KMS-11 (cell line): ENCODE measurements around the gene OR6C76.

Source experiments
- H2AFZ ChIP-seq: fragments of 200-600 bp; sonication (generic); 2 replicates; pipeline ENCODE4 v1.6.1; 2016; ENCODE audit warnings: antibody characterized with exemption, mixed run types, low read depth
- H3K27ac ChIP-seq: fragments of 200-600 bp; sonication (generic); 2 replicates; pipeline ENCODE4 v1.6.1; 2016; ENCODE audit warnings: mild to moderate bottlenecking, mixed run types
- H3K27me3 ChIP-seq: fragments of 200-600 bp; sonication (generic); 2 replicates; pipeline ENCODE4 v1.6.1; 2017; ENCODE audit warnings: mild to moderate bottlenecking, low read depth, mixed run types, moderate library complexity; ENCODE audit not compliant: insufficient read depth
- H3K36me3 ChIP-seq: fragments of 200-600 bp; sonication (generic); 2 replicates; pipeline ENCODE4 v1.6.1; 2017; ENCODE audit warnings: mild to moderate bottlenecking, mixed run types; ENCODE audit not compliant: insufficient read depth
- H3K4me1 ChIP-seq: fragments of 200-600 bp; sonication (generic); 2 replicates; pipeline ENCODE4 v1.6.1; 2016; ENCODE audit warnings: mild to moderate bottlenecking, low read depth, mixed run types; ENCODE audit not compliant: poor library complexity, severe bottlenecking
- H3K4me2 ChIP-seq: fragments of 200-600 bp; sonication (generic); 2 replicates; pipeline ENCODE4 v1.7.0; 2016; ENCODE audit warnings: mild to moderate bottlenecking, mixed run types
- H3K4me3 ChIP-seq: fragments of 200-600 bp; sonication (generic); IDR thresholded peaks from 2 replicates; pipeline ENCODE4 v1.6.1; 2017; ENCODE audit warnings: low read depth, low read length, mixed read lengths; ENCODE audit not compliant: insufficient read depth
- H3K79me2 ChIP-seq: fragments of 200-600 bp; sonication (generic); 2 replicates; pipeline ENCODE4 v1.6.1; 2016; ENCODE audit warnings: low read depth, mixed run types; ENCODE audit not compliant: insufficient read depth
- H3K9ac ChIP-seq: fragments of 200-600 bp; sonication (generic); 2 replicates; pipeline ENCODE4 v1.6.1; 2016; ENCODE audit warnings: mild to moderate bottlenecking, mixed run types
- H4K20me1 ChIP-seq: fragments of 200-600 bp; sonication (generic); 2 replicates; pipeline ENCODE4 v1.6.1; 2016; ENCODE audit warnings: mild to moderate bottlenecking, mixed run types; ENCODE audit not compliant: insufficient read depth
- TF ChIP-seq, protein P1 (sequence below): fragments of 200-600 bp; sonication (generic); conservative IDR thresholded peaks from 2 replicates; pipeline ENCODE4 v1.6.1; 2017; ENCODE audit warnings: low read depth, mild to moderate bottlenecking, antibody characterized with exemption, low read length, moderate library complexity, mixed read lengths

Gene OR6C76

DNA sequence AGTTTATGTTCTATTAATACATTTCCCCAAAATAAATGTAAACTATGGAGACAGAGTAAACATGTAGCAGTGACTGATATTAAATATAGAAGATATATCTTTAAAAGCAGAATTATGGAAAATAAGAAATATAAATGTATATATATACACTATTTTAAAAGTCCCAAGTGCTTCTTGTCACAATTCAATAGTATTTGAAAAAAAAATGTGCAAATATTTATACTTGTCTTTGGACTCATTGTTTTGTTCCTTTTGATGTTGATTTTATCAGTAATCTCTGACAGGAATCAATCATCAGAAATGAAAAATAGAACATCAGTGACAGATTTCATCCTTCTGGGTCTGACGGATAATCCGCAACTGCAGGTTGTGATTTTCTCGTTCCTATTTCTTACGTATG, at the start of gene OR6C76:
OR6C76 (plus strand) TSS at position 301 of the 400 bp plus-strand sequence; CDS start at position 301, 0 bp downstream.
- no peak within 1 kb of the TSS for H3K4me3 ChIP-seq
- no peaks in the 10 kb centered on the region for H3K27me3 ChIP-seq
- no peak within 1 kb of the TSS for H3K9ac ChIP-seq
- H3K4me1 ChIP-seq, result no peaks in the 10 kb centered on the region
- H4K20me1 ChIP-seq, result no peaks in the 10 kb centered on the region
- no peak within 1 kb of the TSS for H2AFZ ChIP-seq
- H3K27ac ChIP-seq, result no peak within 1 kb of the TSS
- H3K79me2 ChIP-seq, result no peaks in the 10 kb centered on the region
- H3K4me2 ChIP-seq, result no peak within 1 kb of the TSS
- H3K36me3 ChIP-seq, result no peaks in the 10 kb centered on the region
- TF ChIP-seq, protein P1, sequence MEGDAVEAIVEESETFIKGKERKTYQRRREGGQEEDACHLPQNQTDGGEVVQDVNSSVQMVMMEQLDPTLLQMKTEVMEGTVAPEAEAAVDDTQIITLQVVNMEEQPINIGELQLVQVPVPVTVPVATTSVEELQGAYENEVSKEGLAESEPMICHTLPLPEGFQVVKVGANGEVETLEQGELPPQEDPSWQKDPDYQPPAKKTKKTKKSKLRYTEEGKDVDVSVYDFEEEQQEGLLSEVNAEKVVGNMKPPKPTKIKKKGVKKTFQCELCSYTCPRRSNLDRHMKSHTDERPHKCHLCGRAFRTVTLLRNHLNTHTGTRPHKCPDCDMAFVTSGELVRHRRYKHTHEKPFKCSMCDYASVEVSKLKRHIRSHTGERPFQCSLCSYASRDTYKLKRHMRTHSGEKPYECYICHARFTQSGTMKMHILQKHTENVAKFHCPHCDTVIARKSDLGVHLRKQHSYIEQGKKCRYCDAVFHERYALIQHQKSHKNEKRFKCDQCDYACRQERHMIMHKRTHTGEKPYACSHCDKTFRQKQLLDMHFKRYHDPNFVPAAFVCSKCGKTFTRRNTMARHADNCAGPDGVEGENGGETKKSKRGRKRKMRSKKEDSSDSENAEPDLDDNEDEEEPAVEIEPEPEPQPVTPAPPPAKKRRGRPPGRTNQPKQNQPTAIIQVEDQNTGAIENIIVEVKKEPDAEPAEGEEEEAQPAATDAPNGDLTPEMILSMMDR, result no peak

DNA sequence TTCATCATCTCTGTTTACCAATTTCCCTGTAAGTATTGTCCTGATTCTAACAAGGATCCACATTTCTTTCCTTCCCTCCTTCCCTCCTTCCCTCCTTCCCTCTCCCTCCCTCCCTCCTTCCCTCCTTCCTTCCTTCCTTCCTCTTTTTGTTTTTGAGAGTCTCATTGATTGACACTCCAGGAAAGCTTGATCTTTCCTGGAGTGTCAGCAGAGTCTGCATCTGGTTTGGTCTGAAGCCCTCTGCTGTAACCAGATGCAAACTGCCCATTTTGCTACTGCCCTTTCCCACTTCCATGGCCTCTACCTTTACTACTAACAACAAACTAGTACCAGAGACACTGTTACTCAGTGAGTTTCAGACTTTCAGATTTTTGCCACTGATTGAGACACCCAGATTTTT, 40.2 kb upstream of the OR6C76 start:
- H3K36me3 ChIP-seq, result no peaks in the 10 kb centered on the region
- no peak overlapping the region for H3K4me3 ChIP-seq
- no peaks in the 10 kb centered on the region for H3K79me2 ChIP-seq
- H3K4me1 ChIP-seq, result no peaks in the 10 kb centered on the region
- no peaks in the 10 kb centered on the region for H3K27me3 ChIP-seq
- no peak overlapping the region for H3K9ac ChIP-seq
- H2AFZ ChIP-seq, result no peak overlapping the region
- no peak overlapping the region for H3K27ac ChIP-seq
- TF ChIP-seq, protein P1, result no peak
- no peak overlapping the region for H3K4me2 ChIP-seq
- H4K20me1 ChIP-seq, result no peaks in the 10 kb centered on the region

DNA sequence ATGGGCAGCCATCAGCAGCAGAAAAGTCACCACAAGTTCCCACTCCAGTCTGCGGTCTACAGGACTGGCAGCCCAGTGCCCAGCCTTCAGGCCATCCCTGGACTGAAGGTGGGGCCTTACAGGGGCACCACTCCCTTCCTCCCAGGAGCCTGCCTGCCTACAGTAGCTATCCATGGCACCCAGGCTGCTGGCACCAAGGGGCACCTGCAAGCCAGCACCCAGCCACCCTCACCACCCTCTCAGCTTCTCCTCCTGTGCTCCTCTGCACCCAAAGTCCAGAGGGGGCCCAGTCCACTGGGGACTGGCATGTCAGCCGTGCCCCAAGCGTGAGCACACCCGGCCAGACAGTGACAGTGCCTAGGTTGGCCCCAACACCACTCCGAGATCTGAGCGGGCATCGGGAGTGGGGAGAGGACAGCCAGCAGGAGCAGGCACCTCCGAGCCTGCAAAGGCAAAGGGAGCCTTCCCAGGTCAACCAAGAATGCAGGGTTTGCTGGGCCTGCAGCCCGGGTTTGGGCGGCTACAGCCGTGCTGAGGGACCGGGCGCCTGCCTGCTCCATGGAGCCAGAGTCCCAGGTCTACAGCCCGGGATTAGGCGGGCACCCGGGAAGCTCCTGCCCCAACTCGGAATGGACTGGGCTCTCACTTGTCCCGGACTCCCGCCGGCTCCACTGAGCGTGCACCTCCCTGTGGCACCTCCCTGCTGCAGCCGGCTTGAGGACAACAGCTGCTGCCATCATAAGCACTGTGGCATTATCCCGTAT, 33.8 kb upstream of the OR6C76 start:
- H3K4me2 ChIP-seq, result no peak overlapping the region
- no peak overlapping the region for H3K4me3 ChIP-seq
- H3K79me2 ChIP-seq, result no peaks in the 10 kb centered on the region
- no peaks in the 10 kb centered on the region for H4K20me1 ChIP-seq
- no peaks in the 10 kb centered on the region for H3K27me3 ChIP-seq
- H2AFZ ChIP-seq, result no peak overlapping the region
- H3K27ac ChIP-seq, result no peak overlapping the region
- H3K9ac ChIP-seq, result no peak overlapping the region
- no peaks in the 10 kb centered on the region for H3K4me1 ChIP-seq
- TF ChIP-seq, protein P1, result no peak
- no peaks in the 10 kb centered on the region for H3K36me3 ChIP-seq

DNA sequence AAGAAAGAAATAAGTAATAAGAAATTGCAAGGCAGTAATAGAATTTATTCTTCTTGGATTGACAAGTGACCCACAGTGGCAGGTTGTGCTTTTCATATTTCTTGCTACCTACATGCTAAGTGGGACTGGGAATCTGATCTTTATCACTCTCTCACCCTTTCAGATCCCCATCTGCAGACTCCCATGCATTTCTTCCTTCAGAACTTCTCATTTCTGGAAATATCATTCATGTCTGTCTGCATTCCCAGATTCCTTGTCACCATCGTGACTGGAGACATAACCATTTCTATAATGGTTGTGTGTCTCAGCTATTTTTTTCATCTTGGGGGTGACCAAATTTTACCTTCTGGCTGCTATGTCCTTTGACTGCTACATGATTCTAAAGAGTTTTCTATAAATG, 29.7 kb upstream of the OR6C76 start:
- Histone ChIP-seq H3K27ac (no peak overlapping the region), H3K36me3 (no peaks in the 10 kb centered on the region), H3K4me3 (no peak overlapping the region), H3K9ac (no peak overlapping the region), H3K4me2 (no peak overlapping the region), H2AFZ (no peak overlapping the region), H4K20me1 (no peaks in the 10 kb centered on the region), H3K27me3 (no peaks in the 10 kb centered on the region), H3K4me1 (no peaks in the 10 kb centered on the region), H3K79me2 (no peaks in the 10 kb centered on the region)
- TF ChIP-seq, protein P1, result no peak
